GM23338 (cell line): ENCODE measurements around the gene SH2D2A. TPM values are rescaled to one million over a fixed set of nuclear protein-coding genes. Genes with fewer than 3 reads are reported as not detected.

Source experiments
- ATAC-seq: fragments of 200-7000 bp; cut with Tn5 transposase; 3 replicates; pipeline ENCODE4 v1.9.1; 2020
- DNase-seq: peaks from one replicate; pipeline ENCODE4 v3.0.0-alpha.2; 2015; ENCODE audit warnings: low spot score
- H2AFZ ChIP-seq: fragments of 200-600 bp; sonication (generic); 2 replicates; pipeline ENCODE4 v1.8.0; 2016; ENCODE audit warnings: antibody characterized with exemption, mild to moderate bottlenecking, moderate library complexity
- H3F3A ChIP-seq: fragments of 200-600 bp; sonication (generic); replicated peaks from 2 replicates; pipeline ENCODE4 v1.8.0; 2017; ENCODE audit warnings: antibody characterized with exemption, mixed run types, low read depth
- H3K27ac ChIP-seq: fragments of 200-600 bp; sonication (generic); 2 replicates; pipeline ENCODE4 v1.6.1; 2016; ENCODE audit warnings: low read depth
- H3K27me3 ChIP-seq: fragments of 200-600 bp; sonication (generic); 2 replicates; pipeline ENCODE4 v1.8.0; 2016; ENCODE audit warnings: mild to moderate bottlenecking, mixed run types, moderate library complexity; ENCODE audit not compliant: insufficient read depth
- H3K36me3 ChIP-seq: fragments of 200-600 bp; sonication (generic); 2 replicates; pipeline ENCODE4 v1.8.0; 2016; ENCODE audit warnings: mild to moderate bottlenecking; ENCODE audit not compliant: insufficient read depth
- H3K4me1 ChIP-seq: fragments of 200-600 bp; sonication (generic); 2 replicates; pipeline ENCODE4 v1.8.0; 2016; ENCODE audit warnings: mild to moderate bottlenecking, moderate library complexity; ENCODE audit not compliant: insufficient read depth
- H3K4me2 ChIP-seq: fragments of 200-600 bp; sonication (generic); 2 replicates; pipeline ENCODE4 v1.7.1; 2017; ENCODE audit warnings: mixed run types
- H3K4me3 ChIP-seq: fragments of 200-600 bp; sonication (generic); 2 replicates; pipeline ENCODE4 v1.6.1; 2016; ENCODE audit warnings: mixed run types
- H3K79me2 ChIP-seq: fragments of 200-600 bp; sonication (generic); replicated peaks from 2 replicates; pipeline ENCODE4 v1.8.0; 2017; ENCODE audit warnings: mild to moderate bottlenecking; ENCODE audit not compliant: insufficient read depth
- H3K9me2 ChIP-seq: fragments of 200-600 bp; sonication (generic); 2 replicates; pipeline ENCODE4 v1.8.0; 2017; ENCODE audit not compliant: insufficient read depth
- H4K20me1 ChIP-seq: fragments of 200-600 bp; sonication (generic); replicated peaks from 2 replicates; pipeline ENCODE4 v1.8.0; 2017; ENCODE audit warnings: mild to moderate bottlenecking; ENCODE audit not compliant: insufficient read depth
- H3K27ac Mint-ChIP-seq: 2 replicates; pipeline ENCODE4 v1.8.0; 2020; ENCODE audit warnings: inconsistent platforms, mild to moderate bottlenecking, moderate library complexity, mixed read lengths
- H3K27me3 Mint-ChIP-seq: 3 replicates; pipeline ENCODE4 v1.8.0; 2022; ENCODE audit warnings: low read depth, mild to moderate bottlenecking, moderate library complexity, mixed read lengths, inconsistent platforms; ENCODE audit not compliant: insufficient read depth, poor library complexity
- H3K36me3 Mint-ChIP-seq: 3 replicates; pipeline ENCODE4 v1.8.0; 2021; ENCODE audit warnings: low read depth, mild to moderate bottlenecking, inconsistent platforms, moderate library complexity, mixed read lengths
- H3K4me1 Mint-ChIP-seq: 3 replicates; pipeline ENCODE4 v1.8.0; 2020; ENCODE audit warnings: mild to moderate bottlenecking, inconsistent platforms, mixed read lengths
- H3K4me3 Mint-ChIP-seq: 3 replicates; pipeline ENCODE4 v1.8.0; 2021; ENCODE audit warnings: moderate library complexity, mild to moderate bottlenecking, inconsistent platforms, mixed read lengths
- H3K9me3 Mint-ChIP-seq: 3 replicates; pipeline ENCODE4 v1.8.0; 2020; ENCODE audit warnings: moderate library complexity, mild to moderate bottlenecking, inconsistent platforms, mixed read lengths
- CREB1 ChIP-seq: fragments of 250-450 bp; sonication (Bioruptor Pico); IDR thresholded peaks from 2 replicates; pipeline ENCODE4 v1.5.0; 2020; ENCODE audit warnings: low read depth, mild to moderate bottlenecking, moderate library complexity
- CTCF ChIP-seq, 2 experiments: fragments of 200-600 bp in 1 of 2; sonication (generic) in 1 of 2; conservative IDR thresholded peaks; 2 replicates each; pipeline versions ENCODE4 v1.5.1 to v1.6.1; 2016 to 2017; ENCODE audit warnings: antibody characterized with exemption in 2 of 2, low read depth in 2 of 2, mild to moderate bottlenecking in 2 of 2, moderate library complexity in 1 of 2
- ETS1 ChIP-seq: IDR thresholded peaks from 2 replicates; pipeline ENCODE4 v1.6.1; 2016; ENCODE audit warnings: antibody characterized with exemption
- EZH2phosphoT487 ChIP-seq: fragments of 200-600 bp; sonication (generic); IDR thresholded peaks from one replicate; pipeline ENCODE4 v1.8.1; 2018; ENCODE audit warnings: antibody characterized with exemption; ENCODE audit not compliant: unreplicated experiment
- JUNB ChIP-seq: IDR thresholded peaks from one replicate; pipeline ENCODE4 v1.6.1; 2016; ENCODE audit warnings: antibody characterized with exemption; ENCODE audit not compliant: unreplicated experiment
- POLR2AphosphoS5 ChIP-seq: IDR thresholded peaks from 2 replicates; pipeline ENCODE4 v1.6.1; 2016; ENCODE audit warnings: antibody characterized with exemption, low read depth
- REST ChIP-seq: IDR thresholded peaks from one replicate; pipeline ENCODE4 v1.6.1; 2018; ENCODE audit warnings: antibody characterized with exemption; ENCODE audit not compliant: unreplicated experiment
- ZNF114 ChIP-seq: fragments of 250-450 bp; sonication (Bioruptor Pico); IDR thresholded peaks from 2 replicates; pipeline ENCODE4 v1.5.0; 2020; ENCODE audit warnings: mild to moderate bottlenecking, moderate library complexity
- polyA plus RNA-seq: library from polyadenylated mRNA; unstranded; fragments of >200 nt; fragmentation: Nextera tagmentation; extraction: Ambion mirVana; gene quantifications from 2 replicates; pipeline ENCODE4 v1.2.1, GENCODE V29; 2016
- total RNA-seq: library from RNA; depleted of rRNA; stranded (reverse); fragments of >200 nt; shearing (Covaris generic); gene quantifications from 2 replicates; pipeline ENCODE4 v1.2.3, GENCODE V29; 2014

The SH2D2A gene
- total and polyA plus RNA-seq, 2 experiments from 2014 or later: 5.5 to 11.5 TPM

- no peak for TF ChIP-seq CTCF (conservative IDR thresholded peaks at IDR 0.05; ENCODE audit: low read depth in 2 of 2)
- TF ChIP-seq ZNF114 (CRISPR knock-in tag): no peak
- TF ChIP-seq POLR2AphosphoS5: no peak
- no peak for TF ChIP-seq CREB1 (CRISPR knock-in tag)
These were observed 40.8 kb downstream of the SH2D2A start (continued) for GRCh38 chr1:156775799-156776198.

GRCh38 chr1:156773607-156774006 lies 43.0 kb downstream of the SH2D2A start:
- Mint-ChIP-seq H3K27ac (no peak overlapping the region), H3K27me3 (peaks cover 11% of the 10 kb centered on the region), H3K36me3 (peaks cover 40% of the 10 kb centered on the region), H3K4me3 (no peak overlapping the region), H3K9me3 (no peaks in the 10 kb centered on the region), H3K4me1 (peaks cover 28% of the 10 kb centered on the region)
- H3K79me2 ChIP-seq: peaks cover 100% of the 10 kb centered on the region
- TF ChIP-seq ETS1 (no peak), CTCF (conservative IDR thresholded peaks at IDR 0.05; ENCODE audit: low read depth in 2 of 2) (0 out of 4 replicates have a peak, but pooled peaks of 1 of the 2 experiments have one; percentile 20)
- H3K9me2 ChIP-seq: no peaks in the 10 kb centered on the region
- ATAC-seq (no peak), DNase-seq (no peak)
- peaks cover 22% of the 10 kb centered on the region for H3K4me1 ChIP-seq
- H3F3A ChIP-seq: peaks cover 13% of the 10 kb centered on the region
- H2AFZ ChIP-seq: no peak overlapping the region
- H3K27ac ChIP-seq: no peak overlapping the region
- H3K27me3 ChIP-seq: no peaks in the 10 kb centered on the region
- H3K4me2 ChIP-seq: no peak overlapping the region
- no peak overlapping the region for H3K4me3 ChIP-seq
- H3K36me3 ChIP-seq: peaks cover 7% of the 10 kb centered on the region
- H4K20me1 ChIP-seq: peaks cover 83% of the 10 kb centered on the region

- Histone ChIP-seq H3K4me2 (no peak overlapping the region), H3K4me1 (peaks cover 25% of the 10 kb centered on the region), H3K4me3 (no peak overlapping the region), H4K20me1 (peaks cover 82% of the 10 kb centered on the region), H3K79me2 (peaks cover 100% of the 10 kb centered on the region), H3K27ac (no peak overlapping the region), H3F3A (peaks cover 18% of the 10 kb centered on the region), H3K36me3 (peaks cover 7% of the 10 kb centered on the region), H3K9me2 (no peaks in the 10 kb centered on the region), H3K27me3 (no peaks in the 10 kb centered on the region), H2AFZ (no peak overlapping the region)
- Mint-ChIP-seq H3K36me3 (peaks cover 43% of the 10 kb centered on the region), H3K9me3 (no peaks in the 10 kb centered on the region), H3K27ac (no peak overlapping the region), H3K4me3 (no peak overlapping the region), H3K27me3 (peaks cover 11% of the 10 kb centered on the region), H3K4me1 (peaks cover 31% of the 10 kb centered on the region)
- TF ChIP-seq ETS1 (no peak), POLR2AphosphoS5 (no peak), REST (no peak), EZH2phosphoT487 (no peak), CTCF (conservative IDR thresholded peaks at IDR 0.05; ENCODE audit: low read depth in 2 of 2) (no peak), JUNB (no peak)
- ATAC-seq: no peak
- DNase-seq: no peak
These were observed 43.7 kb downstream of the SH2D2A start for GRCh38 chr1:156772728-156773497.
